Effector memory CD4-positive, alpha-beta T cell (primary cell): Measurements from ENCODE around the gene CABCOCO1.

Source experiments
- DNase-seq, 3 donors: peaks; one replicate each; pipeline ENCODE4 v3.0.0-alpha.2; 2020
- H3K27ac ChIP-seq: 2 replicates; pipeline ENCODE4 v1.7.0; 2013; ENCODE audit warnings: mild to moderate bottlenecking, low read length, moderate library complexity; ENCODE audit not compliant: insufficient read depth, poor library complexity, severe bottlenecking
- H3K27me3 ChIP-seq: replicated peaks from 2 replicates; pipeline ENCODE4 v1.7.0; 2013; ENCODE audit warnings: mild to moderate bottlenecking, low read length; ENCODE audit not compliant: insufficient read depth, control insufficient read depth, poor library complexity, severe bottlenecking
- H3K36me3 ChIP-seq: 2 replicates; pipeline ENCODE4 v1.7.0; 2013; ENCODE audit warnings: mild to moderate bottlenecking, low read length, moderate library complexity; ENCODE audit not compliant: control insufficient read depth, insufficient read depth
- H3K4me1 ChIP-seq: 2 replicates; pipeline ENCODE4 v1.7.0; 2013; ENCODE audit warnings: low read length, mild to moderate bottlenecking; ENCODE audit not compliant: control insufficient read depth, insufficient read depth, poor library complexity, severe bottlenecking
- H3K4me3 ChIP-seq: 2 replicates; pipeline ENCODE4 v1.7.0; 2013; ENCODE audit warnings: low read length, low read depth, mild to moderate bottlenecking; ENCODE audit not compliant: insufficient read depth, poor library complexity, severe bottlenecking
- H3K9me3 ChIP-seq: 2 replicates; pipeline ENCODE4 v1.7.0; 2013; ENCODE audit warnings: mild to moderate bottlenecking, low read length, moderate library complexity; ENCODE audit not compliant: control insufficient read depth

Gene CABCOCO1

GRCh38 chr10:61750943-61751471 is 88.3 kb downstream of the CABCOCO1 start:
- Histone ChIP-seq H3K4me1 (peaks cover 14% of the 10 kb centered on the region), H3K27me3 (no peaks in the 10 kb centered on the region), H3K4me3 (no peak overlapping the region), H3K9me3 (no peaks in the 10 kb centered on the region), H3K36me3 (no peaks in the 10 kb centered on the region), H3K27ac (no peak overlapping the region)
- DNase-seq: peak; percentile 18 to 46 (median 26)

- DNase-seq: no peak
- Histone ChIP-seq H3K27ac (no peak overlapping the region), H3K27me3 (no peaks in the 10 kb centered on the region), H3K4me3 (no peak overlapping the region), H3K9me3 (no peaks in the 10 kb centered on the region), H3K4me1 (peaks cover 14% of the 10 kb centered on the region), H3K36me3 (no peaks in the 10 kb centered on the region)
These were observed 88.9 kb downstream of the CABCOCO1 start for GRCh38 chr10:61751599-61751998.

- peaks cover 14% of the 10 kb centered on the region for H3K4me1 ChIP-seq
- no peaks in the 10 kb centered on the region for H3K27me3 ChIP-seq
- H3K9me3 ChIP-seq: no peaks in the 10 kb centered on the region
- no peak overlapping the region for H3K27ac ChIP-seq
- no peak for DNase-seq
- H3K4me3 ChIP-seq: no peak overlapping the region
- H3K36me3 ChIP-seq: no peaks in the 10 kb centered on the region
These were observed 89.6 kb downstream of the CABCOCO1 start for GRCh38 chr10:61752111-61753011.

- no peaks in the 10 kb centered on the region for H3K27me3 ChIP-seq
- no peak for DNase-seq
- no peak overlapping the region for H3K27ac ChIP-seq
- no peaks in the 10 kb centered on the region for H3K9me3 ChIP-seq
- H3K4me1 ChIP-seq: peaks cover 14% of the 10 kb centered on the region
- H3K36me3 ChIP-seq: no peaks in the 10 kb centered on the region
- H3K4me3 ChIP-seq: no peak overlapping the region
These were observed 90.7 kb downstream of the CABCOCO1 start for GRCh38 chr10:61753453-61753852.

- DNase-seq: no peak
These were observed 92.1 kb downstream of the CABCOCO1 start for GRCh38 chr10:61754587-61755550.

GRCh38 chr10:61757001-61757400 is 94.3 kb downstream of the CABCOCO1 start:
- no peak overlapping the region for H3K4me3 ChIP-seq
- no peak overlapping the region for H3K27ac ChIP-seq
- peaks cover 3% of the 10 kb centered on the region for H3K4me1 ChIP-seq
- no peaks in the 10 kb centered on the region for H3K9me3 ChIP-seq
- no peak for DNase-seq
- no peaks in the 10 kb centered on the region for H3K27me3 ChIP-seq
- H3K36me3 ChIP-seq: no peaks in the 10 kb centered on the region

More at GRCh38 chr10:61754587-61755550, 92.1 kb downstream of the CABCOCO1 start:
- no peak overlapping the region for H3K27ac ChIP-seq
- H3K36me3 ChIP-seq: no peaks in the 10 kb centered on the region
- no peaks in the 10 kb centered on the region for H3K27me3 ChIP-seq
- no peaks in the 10 kb centered on the region for H3K9me3 ChIP-seq
- peaks cover 14% of the 10 kb centered on the region for H3K4me1 ChIP-seq
- no peak overlapping the region for H3K4me3 ChIP-seq

GRCh38 chr10:61757525-61758397 is 95.0 kb downstream of the CABCOCO1 start:
- H3K4me1 ChIP-seq: no peaks in the 10 kb centered on the region
- DNase-seq: no peak
- H3K27me3 ChIP-seq: no peaks in the 10 kb centered on the region
- no peaks in the 10 kb centered on the region for H3K36me3 ChIP-seq
- H3K27ac ChIP-seq: no peak overlapping the region
- no peak overlapping the region for H3K4me3 ChIP-seq
- H3K9me3 ChIP-seq: no peaks in the 10 kb centered on the region

- DNase-seq: no peak
- Histone ChIP-seq H3K27me3 (no peaks in the 10 kb centered on the region), H3K36me3 (no peaks in the 10 kb centered on the region), H3K4me1 (no peaks in the 10 kb centered on the region), H3K27ac (no peak overlapping the region), H3K4me3 (no peak overlapping the region), H3K9me3 (no peaks in the 10 kb centered on the region)
These were observed 95.7 kb downstream of the CABCOCO1 start for GRCh38 chr10:61758433-61758832.

- Histone ChIP-seq H3K4me3 (no peak overlapping the region), H3K36me3 (no peaks in the 10 kb centered on the region), H3K27me3 (no peaks in the 10 kb centered on the region)
These were observed 97.0 kb downstream of the CABCOCO1 start for GRCh38 chr10:61759751-61760150.

More at GRCh38 chr10:61759751-61760150, 97.0 kb downstream of the CABCOCO1 start:
- H3K4me1 ChIP-seq: no peaks in the 10 kb centered on the region
- no peak overlapping the region for H3K27ac ChIP-seq
- no peaks in the 10 kb centered on the region for H3K9me3 ChIP-seq
- DNase-seq: no peak
